Activated T-helper 2 cell treated with anti-CD3 and anti-CD28 coated beads, Interferon-gamma antibody, Interleukin-2, Interleukin-4, amounts not matched to agents 10 μg/mL and 5 μg/mL and 100 μg/mL, durations not matched to agents 14 hours and 24 hours and 36 hours (primary cell): ENCODE measurements around the gene ZCCHC3. TPM values are rescaled to one million over a fixed set of nuclear protein-coding genes. Genes with fewer than 3 reads are reported as not detected.
"Not testable (repeated sequence)": the region's sequence is repeated elsewhere in the genome, so short reads cannot be mapped to it uniquely, and the experiment has no call there.

Experiments
- DNase-seq: peaks from one replicate; pipeline ENCODE4 v3.0.0; 2021; ENCODE audit warnings: low spot score
- H3K27ac Mint-ChIP-seq: one replicate; pipeline ENCODE4 v1.8.0; 2021; ENCODE audit warnings: mixed read lengths
- H3K27me3 Mint-ChIP-seq: one replicate; pipeline ENCODE4 v1.8.0; 2021; ENCODE audit warnings: low read depth, mixed read lengths
- H3K36me3 Mint-ChIP-seq: one replicate; pipeline ENCODE4 v1.8.0; 2021; ENCODE audit warnings: low read depth, mixed read lengths
- H3K4me1 Mint-ChIP-seq: one replicate; pipeline ENCODE4 v1.8.0; 2021; ENCODE audit warnings: low read depth, mixed read lengths
- H3K4me3 Mint-ChIP-seq: one replicate; pipeline ENCODE4 v1.8.0; 2021; ENCODE audit warnings: low read depth, mild to moderate bottlenecking, moderate library complexity, mixed read lengths
- H3K9me3 Mint-ChIP-seq: one replicate; pipeline ENCODE4 v1.8.0; 2021; ENCODE audit warnings: mixed read lengths
- intact Hi-C: fragments of 100-400 bp; cut with micrococcal nuclease; formaldehyde crosslinking; loops from one replicate; pipeline ENCODE4 v1.15.1; 2023
- total RNA-seq: library from RNA; stranded (reverse); gene quantifications from 2 replicates; pipeline ENCODE4 v1.2.3, GENCODE V29; 2022

The ZCCHC3 gene
- total RNA-seq, 1 donor from 2014 or later, result 27.6 TPM

- Mint-ChIP-seq H3K4me3 (peak overlapping the region; percentile 79), H3K9me3 (no peaks in the 10 kb centered on the region), H3K4me1 (peaks cover 23% of the 10 kb centered on the region), H3K36me3 (peaks cover 5% of the 10 kb centered on the region), H3K27me3 (no peaks in the 10 kb centered on the region), H3K27ac (peak overlapping the region; percentile 67)
- no peak for DNase-seq
- intact Hi-C loops, result loop anchor here (1.0 to 2.0 kb wide), 2 partner anchors 20 to 36 kb away; partner anchors contain the start of genes C20orf96 and NRSN2
Observed at GRCh38 chr20:326645-327185, 29.3 kb downstream of the ZCCHC3 start.

DNA sequence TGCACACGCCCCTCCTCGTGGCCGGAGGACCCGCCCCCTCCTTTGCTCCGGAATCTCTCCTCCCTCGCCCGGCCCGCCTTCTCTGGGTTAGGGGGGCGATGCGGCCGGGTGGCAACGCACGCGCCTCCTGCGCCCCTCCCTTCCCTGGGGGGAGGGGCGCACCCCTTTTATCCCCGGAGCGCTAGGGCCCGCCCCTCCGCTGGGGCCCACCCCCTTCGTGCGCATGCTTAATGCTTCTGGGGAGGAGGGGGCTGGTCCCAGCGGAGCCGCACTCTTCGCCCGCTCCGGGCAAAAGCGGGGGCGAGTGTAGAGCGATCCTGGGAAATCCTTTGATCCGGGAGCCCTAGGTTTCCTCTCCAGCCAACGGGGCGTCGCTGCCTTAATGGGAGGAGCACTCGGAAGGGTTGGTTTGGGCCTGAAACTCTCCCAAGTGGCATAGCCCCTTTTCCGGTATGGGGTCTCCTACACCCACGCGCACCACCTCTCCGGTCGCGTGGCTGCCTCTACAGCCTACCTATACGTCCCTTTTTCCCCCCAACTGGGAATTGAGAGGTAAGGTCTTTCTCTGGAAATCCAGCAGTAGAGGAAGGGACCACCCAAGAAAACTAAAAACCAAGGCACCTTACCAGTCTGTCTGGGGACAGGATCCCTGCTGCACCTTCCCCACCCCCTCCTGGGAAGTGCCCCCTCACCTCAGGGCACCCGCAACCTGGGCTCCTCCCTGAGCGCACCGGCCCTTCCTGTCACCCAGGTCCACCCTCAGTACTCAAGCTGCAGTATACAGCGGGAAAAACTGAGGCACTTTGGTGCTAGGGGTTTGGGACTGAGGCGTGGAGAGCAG lies 30.0 kb downstream of the ZCCHC3 start:
- Mint-ChIP-seq H3K27ac (peak overlapping the region; percentile 17), H3K36me3 (peaks cover 5% of the 10 kb centered on the region)
- intact Hi-C loops, result loop anchor here (1.0 to 2.0 kb wide), 2 partner anchors 19 to 37 kb away; partner anchors contain the start of genes C20orf96 and NRSN2

DNA sequence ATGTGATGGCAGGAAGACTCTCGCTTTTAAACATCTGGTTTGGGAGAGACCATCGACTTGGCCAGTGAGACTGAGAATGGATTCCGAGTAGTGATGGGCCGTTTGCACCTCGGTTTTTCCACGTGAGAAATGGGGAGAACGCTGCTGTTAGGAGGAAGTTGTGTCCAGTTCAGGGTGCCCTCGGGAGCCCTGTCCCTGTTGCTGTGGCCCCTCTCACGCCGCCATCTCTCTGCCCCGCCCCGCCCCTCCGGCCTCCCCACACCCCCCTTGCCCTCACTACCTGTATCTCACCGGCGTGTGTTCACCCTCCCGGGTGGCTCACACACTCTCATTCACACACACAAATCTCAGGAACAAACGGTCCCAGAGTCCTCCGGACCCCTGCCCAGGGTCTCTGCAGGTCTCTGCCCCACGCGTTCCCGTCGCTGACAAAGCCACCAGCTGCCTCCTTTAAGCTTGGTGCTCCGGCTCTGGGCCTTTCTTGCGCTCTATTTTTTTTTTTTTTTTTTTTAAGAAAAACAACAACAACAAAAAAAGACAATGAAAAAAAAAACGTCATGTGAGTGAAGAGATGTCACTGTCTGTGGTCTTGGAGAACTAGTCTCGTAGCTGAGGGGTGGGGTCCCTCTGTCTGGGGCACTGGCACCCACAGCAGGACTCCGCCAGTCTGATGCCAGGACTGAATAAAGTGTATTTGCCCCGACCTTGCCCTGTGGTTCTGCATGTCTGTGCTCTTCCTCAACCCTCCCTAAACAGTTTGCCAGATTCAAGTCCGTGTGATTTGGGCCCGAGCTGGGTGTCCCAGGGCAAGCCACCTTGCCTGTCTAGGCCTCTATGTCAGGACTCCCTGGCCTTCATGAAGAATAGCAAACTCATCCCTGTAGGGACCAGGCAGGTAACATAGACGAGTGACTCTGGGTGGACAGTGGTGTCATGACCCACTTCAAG lies 30.9 kb downstream of the ZCCHC3 start:
- Mint-ChIP-seq H3K27ac (peak overlapping the region; percentile 81), H3K27me3 (no peaks in the 10 kb centered on the region), H3K4me3 (peak overlapping the region; percentile 79), H3K36me3 (peaks cover 5% of the 10 kb centered on the region), H3K4me1 (peaks cover 23% of the 10 kb centered on the region), H3K9me3 (no peaks in the 10 kb centered on the region)
- DNase-seq, result no peak
- intact Hi-C loops, result no loop called here

More for the DNA sequence above, 30.0 kb downstream of the ZCCHC3 start:
- H3K27me3 Mint-ChIP-seq, result no peaks in the 10 kb centered on the region
- DNase-seq, result peak; percentile 71
- H3K4me3 Mint-ChIP-seq, result peak overlapping the region; percentile 79
- H3K9me3 Mint-ChIP-seq, result no peaks in the 10 kb centered on the region
- peaks cover 23% of the 10 kb centered on the region for H3K4me1 Mint-ChIP-seq

- no peak for DNase-seq
- peak overlapping the region; percentile 79 for H3K4me3 Mint-ChIP-seq
- H3K4me1 Mint-ChIP-seq, result peaks cover 19% of the 10 kb centered on the region
- intact Hi-C loops, result no loop called here
- peaks cover 5% of the 10 kb centered on the region for H3K36me3 Mint-ChIP-seq
- no peaks in the 10 kb centered on the region for H3K27me3 Mint-ChIP-seq
- H3K9me3 Mint-ChIP-seq, result no peaks in the 10 kb centered on the region
- peak overlapping the region; percentile 81 for H3K27ac Mint-ChIP-seq
Observed at GRCh38 chr20:328975-329695, 31.8 kb downstream of the ZCCHC3 start.

GRCh38 chr20:329851-330232 lies 32.5 kb downstream of the ZCCHC3 start:
- intact Hi-C loops, result loop anchor here (2.0 kb wide), 2 partner anchors 63 to 121 kb away; no protein-coding TSS in a partner anchor
- H3K27ac Mint-ChIP-seq, result no peak overlapping the region
- no peak for DNase-seq
- H3K4me3 Mint-ChIP-seq, result no peak overlapping the region
- no peaks in the 10 kb centered on the region for H3K9me3 Mint-ChIP-seq
- H3K27me3 Mint-ChIP-seq, result no peaks in the 10 kb centered on the region
- peaks cover 5% of the 10 kb centered on the region for H3K36me3 Mint-ChIP-seq
- H3K4me1 Mint-ChIP-seq, result peaks cover 19% of the 10 kb centered on the region

- peak; percentile 51 for DNase-seq
- peaks cover 5% of the 10 kb centered on the region for H3K36me3 Mint-ChIP-seq
- intact Hi-C loops, result loop anchor here (2.0 kb wide), 2 partner anchors 64 to 122 kb away; no protein-coding TSS in a partner anchor
- no peaks in the 10 kb centered on the region for H3K9me3 Mint-ChIP-seq
- peaks cover 19% of the 10 kb centered on the region for H3K4me1 Mint-ChIP-seq
- H3K27me3 Mint-ChIP-seq, result no peaks in the 10 kb centered on the region
- no peak overlapping the region for H3K27ac Mint-ChIP-seq
- no peak overlapping the region for H3K4me3 Mint-ChIP-seq
Observed at GRCh38 chr20:330233-331149, 33.1 kb downstream of the ZCCHC3 start.

DNA sequence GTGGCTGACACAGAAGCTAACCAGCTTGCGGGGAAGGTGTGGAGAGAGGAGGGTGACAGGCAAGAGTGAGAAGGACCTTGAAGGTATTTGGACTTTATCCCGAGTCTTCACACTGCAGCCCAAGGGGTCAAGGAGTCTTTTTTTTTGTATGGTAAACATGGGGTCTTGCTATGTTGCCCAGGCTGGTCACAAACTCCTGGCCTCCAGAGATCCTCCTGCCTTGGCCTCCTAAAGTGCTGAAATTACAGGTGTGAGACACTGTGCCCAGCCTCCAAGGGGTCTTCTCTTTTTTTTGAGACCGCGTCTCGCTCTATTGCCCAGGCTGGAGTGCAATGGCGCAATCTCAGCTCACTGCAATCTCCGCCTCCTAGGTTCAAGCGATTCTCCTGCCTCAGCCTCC lies 37.2 kb downstream of the ZCCHC3 start:
- Mint-ChIP-seq H3K4me1 (peaks cover 8% of the 10 kb centered on the region), H3K27me3 (no peaks in the 10 kb centered on the region), H3K4me3 (no peak overlapping the region), H3K27ac (no peak overlapping the region), H3K9me3 (no peaks in the 10 kb centered on the region), H3K36me3 (no peaks in the 10 kb centered on the region)
- DNase-seq, result no peak
- intact Hi-C loops, result no loop called here

DNA sequence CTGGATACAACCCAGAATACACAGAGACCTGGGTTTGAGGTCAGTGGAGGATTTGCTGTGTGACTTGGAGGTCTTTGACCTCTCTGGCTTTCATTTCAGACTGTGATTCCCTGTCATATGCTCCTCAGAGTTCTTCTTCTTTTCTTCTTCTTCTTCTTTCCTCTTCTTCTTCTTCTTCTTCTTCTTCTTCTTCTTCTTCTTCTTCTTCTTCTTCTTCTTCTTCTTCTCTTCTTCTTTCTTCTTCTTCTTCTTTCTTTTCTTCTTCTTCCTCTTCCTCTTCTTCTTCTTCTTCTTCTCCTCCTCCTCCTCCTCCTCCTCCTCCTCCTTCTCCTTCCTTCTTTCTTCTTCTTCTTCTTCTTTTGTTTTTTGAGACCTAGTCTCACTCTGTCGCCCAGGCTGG lies 38.7 kb downstream of the ZCCHC3 start:
- DNase-seq, intact Hi-C loops, H3K27me3 Mint-ChIP-seq, H3K4me1 Mint-ChIP-seq, H3K27ac Mint-ChIP-seq, H3K4me3 Mint-ChIP-seq, H3K9me3 Mint-ChIP-seq, H3K36me3 Mint-ChIP-seq: not testable (repeated sequence)

DNA sequence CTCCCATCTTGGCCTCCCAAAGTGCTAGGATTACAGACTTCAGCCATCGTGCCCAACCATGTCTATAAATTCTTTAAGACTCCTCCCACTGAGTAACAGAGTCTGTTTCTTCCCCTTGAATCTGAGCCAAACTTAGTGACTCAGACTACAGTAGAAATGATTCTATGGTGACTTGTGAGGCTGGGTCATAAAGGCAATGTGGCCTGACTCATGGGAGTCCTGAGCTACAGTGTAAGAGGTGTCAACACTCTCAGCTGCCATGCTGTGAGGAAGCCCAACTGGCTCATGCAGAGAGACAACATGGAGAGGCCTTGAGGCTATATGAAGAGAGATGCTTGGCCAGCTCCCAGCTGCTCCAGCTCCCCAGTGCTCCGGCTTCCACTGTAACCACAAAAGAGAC lies 44.3 kb downstream of the ZCCHC3 start:
- Mint-ChIP-seq H3K36me3 (peaks cover 10% of the 10 kb centered on the region), H3K4me1 (peaks cover 6% of the 10 kb centered on the region), H3K27me3 (peaks cover 10% of the 10 kb centered on the region), H3K27ac (no peak overlapping the region), H3K4me3 (no peak overlapping the region), H3K9me3 (peaks cover 6% of the 10 kb centered on the region)
- no peak for DNase-seq
- intact Hi-C loops, result no loop called here

- no peak for DNase-seq
- H3K27me3 Mint-ChIP-seq, result peaks cover 10% of the 10 kb centered on the region
- H3K4me1 Mint-ChIP-seq, result peaks cover 6% of the 10 kb centered on the region
- H3K27ac Mint-ChIP-seq, result no peak overlapping the region
- intact Hi-C loops, result no loop called here
- peaks cover 6% of the 10 kb centered on the region for H3K9me3 Mint-ChIP-seq
- peaks cover 10% of the 10 kb centered on the region for H3K36me3 Mint-ChIP-seq
- no peak overlapping the region for H3K4me3 Mint-ChIP-seq
Observed at GRCh38 chr20:343107-343506, 45.7 kb downstream of the ZCCHC3 start.

DNA sequence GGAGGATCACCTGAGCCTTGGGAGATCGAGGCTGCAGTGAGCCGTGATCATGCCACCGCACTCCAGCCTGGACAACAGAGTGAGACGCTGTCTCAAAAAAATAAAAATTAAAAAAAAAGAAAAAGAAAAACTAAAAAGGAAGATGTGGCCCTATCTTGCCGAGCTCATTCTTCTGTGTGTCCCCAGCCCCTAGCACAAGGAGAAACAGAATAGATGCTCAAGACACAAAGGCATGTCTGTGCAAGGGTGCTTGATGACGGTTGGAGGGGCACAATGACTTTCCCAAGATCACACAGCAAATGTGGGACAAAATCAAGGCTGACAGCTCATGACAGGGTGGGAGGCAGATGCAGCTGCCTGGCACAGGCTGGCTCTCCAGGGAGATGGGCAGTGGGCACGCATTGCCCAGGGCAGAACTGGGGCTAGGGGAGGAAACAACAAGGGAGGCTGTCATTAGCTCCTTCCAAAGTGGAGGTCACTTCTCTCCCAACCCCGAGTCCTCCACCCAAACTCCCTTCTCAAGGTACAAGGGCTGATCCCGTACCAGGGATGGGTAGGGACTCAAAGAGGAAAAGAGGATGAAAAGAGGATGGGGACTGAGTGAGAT lies 48.8 kb downstream of the ZCCHC3 start:
- peaks cover 10% of the 10 kb centered on the region for H3K36me3 Mint-ChIP-seq
- H3K9me3 Mint-ChIP-seq, result peaks cover 6% of the 10 kb centered on the region
- H3K4me1 Mint-ChIP-seq, result peaks cover 12% of the 10 kb centered on the region
- H3K4me3 Mint-ChIP-seq, result peak overlapping the region; percentile 81
- peak overlapping the region; percentile 44 for H3K27ac Mint-ChIP-seq
- DNase-seq, result no peak
- peaks cover 7% of the 10 kb centered on the region for H3K27me3 Mint-ChIP-seq
- intact Hi-C loops, result loop anchor here (2.0 kb wide), 1 partner anchor 19 kb away; no protein-coding TSS in a partner anchor
